PFSK-1 (cell line): Measurements from ENCODE around the gene MKLN1.

Experiments
- POLR2AphosphoS5 ChIP-seq: IDR thresholded peaks from 2 replicates; pipeline ENCODE4 v1.6.1; 2012; ENCODE audit warnings: low read depth, mild to moderate bottlenecking, control low read depth, low read length, moderate library complexity
- REST ChIP-seq, 2 experiments: IDR thresholded peaks; 2 replicates each; pipeline versions ENCODE4 v1.6.1 to v1.8.0; 2011 to 2012; ENCODE audit warnings: low read depth in 2 of 2, low read length in 2 of 2, control low read depth in 1 of 2, inconsistent platforms in 1 of 2, mild to moderate bottlenecking in 1 of 2, moderate library complexity in 1 of 2; ENCODE audit not compliant: insufficient read depth in 1 of 2
- TAF1 ChIP-seq: IDR thresholded peaks from 2 replicates; pipeline ENCODE4 v1.6.1; 2012; ENCODE audit warnings: low read length, control low read depth, borderline replicate concordance; ENCODE audit not compliant: insufficient read depth

- TF ChIP-seq TAF1 (no peak), REST (IDR thresholded peaks at IDR 0.05; ENCODE audit: insufficient read depth in 1 of 2, low read depth in 2 of 2, low read length in 2 of 2) (no peak), POLR2AphosphoS5 (no peak)
These were observed 178.9 kb downstream of the MKLN1 start for GRCh38 chr7:131506597-131506996.
